Endothelial cell of umbilical vein (primary cell): ENCODE results near the gene NPTX1.

Experiments
- EZH2 ChIP-seq: IDR thresholded peaks from 2 replicates; pipeline ENCODE4 v1.6.1; 2012; ENCODE audit warnings: borderline replicate concordance, low read depth, mild to moderate bottlenecking, moderate library complexity, low read length, inconsistent platforms; ENCODE audit not compliant: severe bottlenecking
- GATA2 ChIP-seq: IDR thresholded peaks from 2 replicates; pipeline ENCODE4 v1.7.0; 2011; ENCODE audit warnings: low read depth, mild to moderate bottlenecking, moderate library complexity, mixed read lengths, low read length; ENCODE audit not compliant: insufficient read length, insufficient read depth
- MYC ChIP-seq: IDR thresholded peaks from one replicate; pipeline ENCODE4 v1.6.1; 2011; ENCODE audit warnings: mild to moderate bottlenecking, low read depth, low read length
- POLR2A ChIP-seq: IDR thresholded peaks from 2 replicates; pipeline ENCODE4 v1.6.1; 2012; ENCODE audit warnings: low read depth, mild to moderate bottlenecking, control low read depth, low read length
- POLR2AphosphoS5 ChIP-seq: IDR thresholded peaks from 2 replicates; pipeline ENCODE4 v1.6.1; 2012; ENCODE audit warnings: low read depth, mild to moderate bottlenecking, control low read depth, low read length, moderate library complexity; ENCODE audit not compliant: insufficient read depth
- TF ChIP-seq, protein P1 (sequence below), 2 donors: IDR thresholded peaks; 1 replicate in 1 of 2; 2 replicates in 1 of 2; pipeline ENCODE4 v1.5.1; 2011; ENCODE audit warnings: low read length in 2 of 2, mild to moderate bottlenecking in 2 of 2, moderate library complexity in 2 of 2, control low read depth in 1 of 2, inconsistent platforms in 1 of 2, low read depth in 1 of 2; ENCODE audit not compliant: insufficient read depth in 1 of 2; ENCODE audit errors: extremely low read depth in 1 of 2
- TF ChIP-seq, protein P2 (sequence below): IDR thresholded peaks from 2 replicates; pipeline ENCODE4 v1.6.1; 2011; ENCODE audit not compliant: insufficient read depth, insufficient read length

GRCh38 chr17:80516171-80516932, 39.9 kb upstream of the NPTX1 start:
- TF ChIP-seq, protein P1, sequence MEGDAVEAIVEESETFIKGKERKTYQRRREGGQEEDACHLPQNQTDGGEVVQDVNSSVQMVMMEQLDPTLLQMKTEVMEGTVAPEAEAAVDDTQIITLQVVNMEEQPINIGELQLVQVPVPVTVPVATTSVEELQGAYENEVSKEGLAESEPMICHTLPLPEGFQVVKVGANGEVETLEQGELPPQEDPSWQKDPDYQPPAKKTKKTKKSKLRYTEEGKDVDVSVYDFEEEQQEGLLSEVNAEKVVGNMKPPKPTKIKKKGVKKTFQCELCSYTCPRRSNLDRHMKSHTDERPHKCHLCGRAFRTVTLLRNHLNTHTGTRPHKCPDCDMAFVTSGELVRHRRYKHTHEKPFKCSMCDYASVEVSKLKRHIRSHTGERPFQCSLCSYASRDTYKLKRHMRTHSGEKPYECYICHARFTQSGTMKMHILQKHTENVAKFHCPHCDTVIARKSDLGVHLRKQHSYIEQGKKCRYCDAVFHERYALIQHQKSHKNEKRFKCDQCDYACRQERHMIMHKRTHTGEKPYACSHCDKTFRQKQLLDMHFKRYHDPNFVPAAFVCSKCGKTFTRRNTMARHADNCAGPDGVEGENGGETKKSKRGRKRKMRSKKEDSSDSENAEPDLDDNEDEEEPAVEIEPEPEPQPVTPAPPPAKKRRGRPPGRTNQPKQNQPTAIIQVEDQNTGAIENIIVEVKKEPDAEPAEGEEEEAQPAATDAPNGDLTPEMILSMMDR (IDR thresholded peaks at IDR 0.05; ENCODE audit: extremely low read depth in 1 of 2, insufficient read depth in 1 of 2, low read depth in 1 of 2, low read length in 2 of 2), result no peak
- no peak for TF ChIP-seq POLR2AphosphoS5
- no peak for TF ChIP-seq POLR2A
- no peak for TF ChIP-seq EZH2
- no peak for TF ChIP-seq MYC
- no peak for TF ChIP-seq GATA2
- TF ChIP-seq, protein P2, sequence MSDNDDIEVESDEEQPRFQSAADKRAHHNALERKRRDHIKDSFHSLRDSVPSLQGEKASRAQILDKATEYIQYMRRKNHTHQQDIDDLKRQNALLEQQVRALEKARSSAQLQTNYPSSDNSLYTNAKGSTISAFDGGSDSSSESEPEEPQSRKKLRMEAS, result no peak
